Fibroblast of lung (primary cell): ENCODE data around the gene GPR152. TPM values are rescaled to one million over a fixed set of nuclear protein-coding genes. Genes with fewer than 3 reads are reported as not detected.

Source experiments
- DNase-seq, 2 donors: peaks; one replicate each; pipeline versions ENCODE4 v3.0.0 to v3.0.0-alpha.2; 2010; ENCODE audit warnings: low read depth in 2 of 2
- H2AFZ ChIP-seq: 2 replicates; pipeline ENCODE4 v1.5.1; 2012; ENCODE audit warnings: low read length, control low read depth, inconsistent platforms
- H3K27ac ChIP-seq: 2 replicates; pipeline ENCODE4 v1.5.1; 2011; ENCODE audit warnings: low read length, control low read depth; ENCODE audit not compliant: insufficient read depth
- H3K27me3 ChIP-seq: 2 replicates; pipeline ENCODE4 v1.5.1; 2011; ENCODE audit warnings: mild to moderate bottlenecking, low read length; ENCODE audit not compliant: control insufficient read depth, insufficient read depth
- H3K36me3 ChIP-seq: 2 replicates; pipeline ENCODE4 v1.5.1; 2011; ENCODE audit warnings: low read length; ENCODE audit not compliant: control insufficient read depth, insufficient read depth
- H3K4me1 ChIP-seq: 2 replicates; pipeline ENCODE4 v1.5.1; 2011; ENCODE audit warnings: low read length; ENCODE audit not compliant: control insufficient read depth, insufficient read depth; ENCODE audit errors: extremely low read depth
- H3K4me2 ChIP-seq: 2 replicates; pipeline ENCODE4 v1.5.1; 2011; ENCODE audit warnings: low read length, control low read depth; ENCODE audit not compliant: insufficient read depth; ENCODE audit errors: extremely low read depth
- H3K4me3 ChIP-seq, 4 experiments: fragments of 200-600 bp in 1 of 4; sonication (generic) in 1 of 4; replicated peaks in 1 of 4; 2 replicates each; pipeline ENCODE4 v1.5.1; 2011 to 2016; ENCODE audit warnings: low read length in 4 of 4, low read depth in 3 of 4, mild to moderate bottlenecking in 3 of 4, control low read depth in 2 of 4, inconsistent platforms in 1 of 4, mixed read lengths in 1 of 4; ENCODE audit not compliant: insufficient read depth in 1 of 4; ENCODE audit errors: control extremely low read depth in 1 of 4
- H3K79me2 ChIP-seq: 2 replicates; pipeline ENCODE4 v1.5.1; 2012; ENCODE audit warnings: mild to moderate bottlenecking, low read length, inconsistent platforms; ENCODE audit not compliant: control insufficient read depth, insufficient read depth
- H3K9ac ChIP-seq: 2 replicates; pipeline ENCODE4 v1.5.1; 2011; ENCODE audit warnings: mild to moderate bottlenecking, low read length, control low read depth; ENCODE audit not compliant: insufficient read depth
- H3K9me3 ChIP-seq: 2 replicates; pipeline ENCODE4 v1.5.1; 2012; ENCODE audit warnings: low read depth, low read length; ENCODE audit not compliant: control insufficient read depth, insufficient read depth
- H4K20me1 ChIP-seq: 2 replicates; pipeline ENCODE4 v1.5.1; 2011; ENCODE audit warnings: low read length; ENCODE audit not compliant: control insufficient read depth, insufficient read depth; ENCODE audit errors: extremely low read depth
- CTCF ChIP-seq, 2 donors: IDR thresholded peaks in 1 of 2; conservative IDR thresholded peaks in 1 of 2; 1 replicate in 1 of 2; 2 replicates in 1 of 2; pipeline ENCODE4 v1.5.1; 2011 to 2012; ENCODE audit warnings: low read length in 2 of 2, control low read depth in 1 of 2, inconsistent platforms in 1 of 2, low read depth in 1 of 2, mild to moderate bottlenecking in 1 of 2
- EZH2 ChIP-seq: IDR thresholded peaks from 2 replicates; pipeline ENCODE4 v1.5.1; 2012; ENCODE audit warnings: low read length, control low read depth, mild to moderate bottlenecking; ENCODE audit errors: missing control alignments
- polyA plus RNA-seq, 2 donors: library from polyadenylated mRNA; depleted of rRNA in 1 of 2; stranded (reverse) in 1 of 2; unstranded in 1 of 2; fragments of >200 nt; gene quantifications; 2 replicates each; pipeline ENCODE4 v1.2.1, GENCODE V29; 2011 to 2012; ENCODE audit warnings: missing spikeins in 1 of 2
- total RNA-seq: library from RNA; depleted of rRNA; stranded (reverse); fragments of >200 nt; gene quantifications from 2 replicates; pipeline ENCODE4 v1.2.1, GENCODE V29; 2014

The GPR152 gene
- total and polyA plus RNA-seq, 2 donors (not counting 1 experiment from before 2014, with no cell fraction given), result not detected

- Histone ChIP-seq H2AFZ (no peak overlapping the region), H3K36me3 (peaks cover 31% of the 10 kb centered on the region), H3K27ac (no peak overlapping the region), H4K20me1 (no peaks in the 10 kb centered on the region), H3K79me2 (peaks cover 10% of the 10 kb centered on the region), H3K4me1 (peaks cover 2% of the 10 kb centered on the region), H3K27me3 (no peaks in the 10 kb centered on the region), H3K4me2 (no peak overlapping the region), H3K9ac (no peak overlapping the region), H3K4me3 (no peak overlapping the region), H3K9me3 (no peaks in the 10 kb centered on the region)
- DNase-seq, result no peak
- no peak for TF ChIP-seq EZH2
- TF ChIP-seq CTCF (conservative IDR thresholded peaks at IDR 0.05 in 1 of 2, IDR thresholded peaks at IDR 0.05 in 1 of 2; ENCODE audit: low read depth in 1 of 2, low read length in 2 of 2), result no peak
These were observed 20.9 kb downstream of the GPR152 start for GRCh38 chr11:67431346-67432249.

- H3K27me3 ChIP-seq, result no peaks in the 10 kb centered on the region
- TF ChIP-seq EZH2 (no peak), CTCF (conservative IDR thresholded peaks at IDR 0.05 in 1 of 2, IDR thresholded peaks at IDR 0.05 in 1 of 2; ENCODE audit: low read depth in 1 of 2, low read length in 2 of 2) (no peak)
- no peak overlapping the region for H2AFZ ChIP-seq
- no peak overlapping the region for H3K27ac ChIP-seq
- no peak for DNase-seq
- H4K20me1 ChIP-seq, result no peaks in the 10 kb centered on the region
- H3K9ac ChIP-seq, result no peak overlapping the region
- H3K4me3 ChIP-seq, result peak overlapping the region in 2 of 4 experiments; percentile 82 to 93
- peaks cover 10% of the 10 kb centered on the region for H3K79me2 ChIP-seq
- H3K4me1 ChIP-seq, result peaks cover 2% of the 10 kb centered on the region
- H3K9me3 ChIP-seq, result no peaks in the 10 kb centered on the region
- H3K36me3 ChIP-seq, result peaks cover 22% of the 10 kb centered on the region
- peak overlapping the region; percentile 93 for H3K4me2 ChIP-seq
These were observed 22.8 kb downstream of the GPR152 start for GRCh38 chr11:67429722-67430121.

- Histone ChIP-seq H3K79me2 (peaks cover 10% of the 10 kb centered on the region), H3K9ac (peak overlapping the region; percentile 90), H3K4me3 (peak overlapping the region; percentile 62 to 93 (median 87)), H3K27me3 (no peaks in the 10 kb centered on the region), H3K4me2 (peak overlapping the region; percentile 93), H2AFZ (no peak overlapping the region), H3K4me1 (peaks cover 2% of the 10 kb centered on the region), H3K9me3 (no peaks in the 10 kb centered on the region), H3K27ac (peak overlapping the region; percentile 62), H4K20me1 (no peaks in the 10 kb centered on the region), H3K36me3 (peaks cover 17% of the 10 kb centered on the region)
- TF ChIP-seq CTCF (conservative IDR thresholded peaks at IDR 0.05 in 1 of 2, IDR thresholded peaks at IDR 0.05 in 1 of 2; ENCODE audit: low read depth in 1 of 2, low read length in 2 of 2), result no peak
- DNase-seq, result no peak
These were observed 23.4 kb downstream of the GPR152 start for GRCh38 chr11:67429038-67429668.
